HG03442 (cell line): ENCODE results near the gene PRPF8.
A peak's percentile ranks its signal among the peaks of the same experiment; 100 is the strongest.

Source experiments
- ATAC-seq: cut with Tn5 transposase; IDR thresholded peaks from one replicate; pipeline ENCODE4 v1.9.1; 2021; ENCODE audit warnings: mild to moderate bottlenecking, moderate library complexity; ENCODE audit not compliant: unreplicated experiment

PRPF8 gene

GRCh38 chr17:1646199-1646875 is 38.3 kb downstream of the PRPF8 start:
- no peak for ATAC-seq

- ATAC-seq: no peak
Observed at GRCh38 chr17:1645207-1646171, 39.2 kb downstream of the PRPF8 start, which contains the start of gene SCARF1. SCARF1 (minus strand) TSS chr17:1645732; CDS start chr17:1645697, 35 bp downstream.

DNA sequence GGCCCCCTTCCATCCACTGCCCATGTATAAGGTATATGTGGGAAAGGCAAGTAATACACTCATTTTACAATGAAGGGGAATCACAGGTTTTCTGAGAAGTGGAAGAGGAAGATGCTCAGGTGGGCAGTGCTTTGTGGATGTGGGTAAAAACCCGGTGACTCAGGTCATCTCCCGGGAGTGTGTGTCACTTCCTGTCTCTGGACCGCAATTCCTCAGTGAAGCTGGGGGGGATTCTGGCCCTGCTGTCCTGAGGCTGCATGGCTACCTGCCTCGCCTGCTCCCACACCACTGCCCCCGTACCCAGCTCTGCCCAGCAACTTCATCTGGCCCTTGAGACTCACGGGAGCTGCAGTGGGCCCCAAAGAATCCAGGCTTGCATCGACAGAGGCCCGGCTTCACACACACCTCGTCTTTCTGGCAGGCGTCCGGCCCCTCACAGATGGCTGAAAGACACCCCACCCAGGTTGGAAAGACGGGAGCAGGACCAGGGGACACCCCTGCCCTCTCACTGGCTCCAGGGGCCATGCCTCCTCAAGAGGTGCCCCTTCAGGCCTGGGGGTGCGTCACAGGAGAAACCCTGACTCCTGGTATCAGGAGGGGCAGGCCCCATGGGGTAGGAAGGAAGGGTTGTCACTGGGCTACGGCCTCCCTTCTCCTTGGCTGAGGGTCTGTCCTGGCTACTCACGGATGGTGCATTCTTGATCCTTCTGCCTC is 40.0 kb downstream of the PRPF8 start:
- ATAC-seq: no peak

- ATAC-seq: no peak
Observed at GRCh38 chr17:1643999-1644492, 40.6 kb downstream of the PRPF8 start.

GRCh38 chr17:1643293-1643998 is 41.2 kb downstream of the PRPF8 start:
- ATAC-seq: no peak

DNA sequence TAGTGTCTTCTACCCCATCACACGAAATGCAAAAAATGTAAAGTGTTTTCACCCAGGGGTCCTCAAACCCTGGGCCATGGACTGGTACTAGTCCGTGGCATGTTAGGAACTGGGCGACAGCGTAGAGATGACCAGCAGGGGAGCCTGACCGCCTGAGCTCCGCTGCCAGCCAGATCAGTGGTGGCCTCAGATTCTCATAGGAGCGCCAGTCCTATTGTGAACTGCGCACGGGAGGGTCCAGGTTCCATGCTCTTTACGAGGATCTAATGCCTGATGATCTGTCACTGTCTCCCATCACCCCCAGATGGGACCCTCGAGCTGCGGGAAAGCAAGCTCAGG is 43.6 kb downstream of the PRPF8 start:
- ATAC-seq: no peak

DNA sequence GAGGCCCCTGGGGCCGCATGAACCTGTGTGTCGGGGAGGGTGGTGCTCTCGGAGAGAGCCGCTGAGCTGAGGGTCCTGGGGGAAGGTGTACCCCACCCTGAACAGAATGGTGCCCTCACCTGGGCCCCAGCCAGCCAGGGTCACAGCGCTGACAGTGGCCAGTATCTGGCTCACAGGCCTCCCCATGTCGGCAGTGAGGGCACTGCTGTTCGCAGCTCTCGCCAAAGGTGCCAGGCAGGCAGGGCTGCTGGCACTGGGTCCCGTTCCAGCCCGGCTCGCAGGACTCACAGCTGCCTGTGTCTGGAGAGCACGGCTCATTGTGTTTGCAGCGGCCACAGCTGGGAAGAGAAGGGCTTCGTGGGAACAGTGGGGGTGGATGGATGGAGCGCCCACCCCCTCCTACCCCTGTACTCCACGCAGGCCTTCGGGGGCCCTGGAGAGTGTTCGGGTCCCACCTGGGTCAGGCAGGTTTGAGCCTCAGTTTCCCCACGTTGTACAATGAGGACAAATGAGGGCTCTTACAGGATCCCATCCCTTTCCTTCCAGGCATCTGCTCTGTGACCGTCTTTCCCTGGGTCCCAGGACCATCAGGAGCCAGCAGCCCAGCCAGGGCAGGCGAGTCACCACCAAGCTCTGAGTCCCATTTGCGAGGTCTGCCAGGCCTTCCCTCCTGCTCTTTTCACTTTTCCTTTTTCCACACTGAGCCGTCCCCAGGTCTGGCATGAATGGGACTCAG is 44.2 kb downstream of the PRPF8 start:
- ATAC-seq: no peak

- ATAC-seq: no peak
Observed at GRCh38 chr17:1639549-1640180, 45.0 kb downstream of the PRPF8 start.

DNA sequence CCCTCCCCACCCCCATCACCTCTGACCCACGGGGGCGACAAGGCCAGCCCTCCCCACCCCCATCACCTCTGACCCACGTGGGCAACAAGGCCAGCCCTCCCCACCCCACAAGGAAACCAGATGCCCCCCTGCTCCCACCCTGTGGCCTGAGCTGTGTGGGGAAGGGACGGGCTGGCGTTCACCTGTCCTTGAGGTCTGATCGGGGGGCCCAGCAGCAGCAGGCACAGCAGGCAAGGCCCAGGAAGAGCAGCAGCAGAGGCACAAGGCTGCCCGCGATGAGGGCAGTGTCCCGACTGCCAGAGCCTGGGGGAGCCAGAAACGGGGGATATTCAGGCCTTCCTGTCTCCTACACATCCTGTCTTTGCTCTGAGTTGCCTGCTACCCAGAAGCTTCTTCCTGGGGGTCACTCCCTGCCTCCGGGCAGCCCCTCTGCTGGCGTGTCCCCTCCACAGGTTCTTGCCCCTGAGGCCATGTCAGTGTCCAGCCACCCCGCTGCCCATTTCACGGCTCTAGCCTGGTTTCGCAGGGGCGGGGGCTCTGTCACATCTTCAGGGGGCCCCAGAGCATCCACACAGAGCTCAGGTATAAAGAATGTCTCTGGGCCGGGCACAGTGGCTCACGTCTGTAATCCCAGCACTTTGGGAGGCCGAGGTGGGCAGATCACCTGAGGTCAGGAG is 45.9 kb downstream of the PRPF8 start:
- ATAC-seq: no peak

GRCh38 chr17:1638171-1638590 is 46.5 kb downstream of the PRPF8 start:
- no peak for ATAC-seq

- ATAC-seq: no peak
Observed at GRCh38 chr17:1636732-1637285, 47.9 kb downstream of the PRPF8 start.

- no peak for ATAC-seq
Observed at GRCh38 chr17:1635675-1636465, 48.8 kb downstream of the PRPF8 start.

GRCh38 chr17:1634841-1635650 is 49.6 kb downstream of the PRPF8 start:
- no peak for ATAC-seq

- ATAC-seq: no peak
Observed at GRCh38 chr17:1630662-1631061, 54.0 kb downstream of the PRPF8 start.

DNA sequence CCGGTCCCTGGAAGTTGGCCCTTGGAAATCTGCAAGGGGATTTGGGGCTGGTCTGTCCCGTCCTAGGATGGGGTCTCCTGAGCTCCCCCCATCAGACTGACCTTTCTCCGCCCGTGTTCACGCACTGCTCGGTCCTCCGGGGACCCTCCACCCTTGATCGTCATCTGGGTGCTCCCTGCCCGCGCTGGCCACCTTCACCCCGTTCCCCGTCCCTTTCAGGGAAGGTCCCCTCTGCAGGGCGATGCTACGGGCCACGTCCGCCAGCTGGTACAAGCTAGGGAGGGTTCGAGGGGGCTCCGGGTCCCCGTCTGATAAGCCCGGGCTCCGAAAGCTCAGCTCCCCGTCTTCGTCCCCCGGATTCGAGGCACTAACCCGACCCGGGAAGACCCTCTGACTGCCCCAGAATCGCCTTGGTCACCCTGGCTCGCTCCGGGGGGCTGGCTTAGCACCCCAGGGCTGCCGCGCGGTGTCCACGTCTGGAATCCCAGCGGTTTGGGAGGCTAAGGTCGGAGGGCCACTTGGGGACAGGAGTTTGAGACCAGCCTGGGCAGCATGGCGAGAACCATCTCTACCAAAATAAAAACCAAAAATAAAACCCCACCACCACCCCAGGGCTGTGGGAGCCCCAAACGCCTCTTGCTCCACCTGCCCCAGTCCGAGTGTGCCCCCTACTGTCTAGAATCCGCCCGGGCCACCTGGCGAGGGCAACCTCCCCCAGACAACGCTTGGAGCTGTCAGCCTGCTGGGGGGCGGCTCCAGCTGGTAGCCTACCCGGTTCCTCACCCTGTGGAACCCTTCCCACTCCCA is 55.0 kb downstream of the PRPF8 start:
- ATAC-seq: no peak

- peak; percentile 42 for ATAC-seq
Observed at GRCh38 chr17:1628856-1629503, 55.7 kb downstream of the PRPF8 start.
